HCT116 (cell line): Measurements from ENCODE around the gene TMEM178B. TPM values are rescaled to one million over a fixed set of nuclear protein-coding genes. Genes with fewer than 3 reads are reported as not detected.

ENCODE experiments used
- ATAC-seq: fragments of 200-7000 bp; cut with Tn5 transposase; 2 replicates; pipeline ENCODE4 v1.9.1; 2020; ENCODE audit warnings: mild to moderate bottlenecking, moderate library complexity
- BruUV-seq: library from RNA; stranded (reverse); fragments of 400-500 nt; replicated peaks from 2 replicates; lab custom pipeline; 2021; lab: Mats Ljungman, UMichigan
- CTCF ChIA-PET: fragments of 300-600 bp; sonication (Branson Sonifier 250); formaldehyde crosslinking; loops from one replicate; lab custom pipeline; 2021; ENCODE audit warnings: antibody characterized with exemption; lab: Charles Lee
- POLR2A ChIA-PET: fragments of 300-600, 350-600 bp; sonication (Branson Sonifier 250); formaldehyde crosslinking; loops from one replicate; lab custom pipeline; 2021; ENCODE audit warnings: antibody characterized with exemption; lab: Charles Lee
- RAD21 ChIA-PET, 2 experiments: fragments of 300-600 bp; sonication (Branson Sonifier 250); formaldehyde crosslinking; loops; one replicate each; lab custom pipeline; 2023; ENCODE audit warnings: low total read pairs in 2 of 2; ENCODE audit not compliant: uncharacterized antibody in 2 of 2, unreplicated experiment in 2 of 2, low non-redundant PET in 1 of 2; lab: Charles Lee
- DNase-seq: peaks from one replicate; pipeline ENCODE4 v3.0.0-alpha.2; 2010; ENCODE audit warnings: low read depth, low spot score
- H2AFZ ChIP-seq: fragments of 200-600 bp; shearing (Covaris generic), sonication (generic); 2 replicates; pipeline ENCODE4 v1.6.1; 2017; ENCODE audit warnings: low read depth, mixed run types, mixed read lengths, antibody characterized with exemption, low read length; ENCODE audit not compliant: poor library complexity, severe bottlenecking
- H3K27ac ChIP-seq: 2 replicates; pipeline ENCODE4 v1.5.1; 2012; ENCODE audit warnings: low read depth, low read length
- H3K27me3 ChIP-seq: fragments of 200-600 bp; sonication (generic); 2 replicates; pipeline ENCODE4 v1.6.1; 2016; ENCODE audit warnings: mixed run types, low read length, mixed read lengths; ENCODE audit not compliant: insufficient read depth
- H3K36me3 ChIP-seq, 2 experiments: fragments of 200-500 bp in 1 of 2; fragments of 200-600 bp in 1 of 2; sonication (Bioruptor generic) in 1 of 2; sonication (generic) in 1 of 2; 2 replicates each; pipeline versions ENCODE4 v1.5.1 to v1.6.1; 2014 to 2016; ENCODE audit warnings: low read length in 2 of 2, inconsistent platforms in 1 of 2, mixed read lengths in 1 of 2, mixed run types in 1 of 2; ENCODE audit not compliant: insufficient read depth in 2 of 2, control insufficient read depth in 1 of 2
- H3K4me1 ChIP-seq, 2 experiments: fragments of 200-600 bp in 1 of 2; sonication (generic) in 1 of 2; 2 replicates each; pipeline versions ENCODE4 v1.5.1 to v1.6.1; 2012 to 2017; ENCODE audit warnings: low read length in 2 of 2, inconsistent platforms in 1 of 2, mild to moderate bottlenecking in 1 of 2, mixed read lengths in 1 of 2, mixed run types in 1 of 2, moderate library complexity in 1 of 2; ENCODE audit not compliant: insufficient read depth in 2 of 2, control insufficient read depth in 1 of 2
- H3K4me2 ChIP-seq: fragments of 200-600 bp; sonication (generic); 2 replicates; pipeline ENCODE4 v1.6.1; 2017; ENCODE audit warnings: mixed run types, low read length, mixed read lengths
- H3K4me3 ChIP-seq, 2 experiments: fragments of 200-600 bp in 1 of 2; sonication (generic) in 1 of 2; replicated peaks in 1 of 2; 2 replicates each; pipeline ENCODE4 v1.5.1; 2011 to 2016; ENCODE audit warnings: low read length in 2 of 2, control low read depth in 1 of 2, low read depth in 1 of 2, mild to moderate bottlenecking in 1 of 2, mixed read lengths in 1 of 2, mixed run types in 1 of 2
- H3K79me2 ChIP-seq: fragments of 200-600 bp; sonication (generic); 2 replicates; pipeline ENCODE4 v1.6.1; 2017; ENCODE audit warnings: mild to moderate bottlenecking, mixed run types, low read length, moderate library complexity, mixed read lengths; ENCODE audit not compliant: insufficient read depth
- H3K9ac ChIP-seq: fragments of 200-600 bp; sonication (generic); 2 replicates; pipeline ENCODE4 v1.6.1; 2016; ENCODE audit warnings: low read length, mixed read lengths
- H3K9me2 ChIP-seq: fragments of 200-600 bp; sonication (generic), shearing (Covaris generic); 2 replicates; pipeline ENCODE4 v1.6.1; 2017; ENCODE audit warnings: mixed run types, mild to moderate bottlenecking, moderate library complexity; ENCODE audit not compliant: insufficient read depth
- H3K9me3 ChIP-seq, 2 experiments: fragments of 200-500 bp in 1 of 2; fragments of 200-600 bp in 1 of 2; sonication (Bioruptor generic) in 1 of 2; sonication (generic) in 1 of 2; 2 replicates each; pipeline ENCODE4 v1.6.1; 2014 to 2017; ENCODE audit warnings: low read length in 2 of 2, mixed read lengths in 2 of 2, inconsistent platforms in 1 of 2, low read depth in 1 of 2, mild to moderate bottlenecking in 1 of 2, mixed run types in 1 of 2, moderate library complexity in 1 of 2; ENCODE audit not compliant: control insufficient read depth in 1 of 2, insufficient read depth in 1 of 2
- H4K20me1 ChIP-seq: fragments of 200-600 bp; sonication (generic), shearing (Covaris generic); 2 replicates; pipeline ENCODE4 v1.6.1; 2017; ENCODE audit warnings: mixed run types, mild to moderate bottlenecking, moderate library complexity; ENCODE audit not compliant: insufficient read depth
- EZH2 ChIP-seq: fragments of 200-600 bp; sonication (generic); IDR thresholded peaks from 2 replicates; pipeline ENCODE4 v1.6.1; 2017; ENCODE audit warnings: antibody characterized with exemption, mixed run types
- EZH2phosphoT487 ChIP-seq: fragments of 200-600 bp; IDR thresholded peaks from 2 replicates; pipeline ENCODE4 v1.6.1; 2018; ENCODE audit warnings: antibody characterized with exemption, borderline replicate concordance
- POLR2A ChIP-seq: IDR thresholded peaks from 2 replicates; pipeline ENCODE4 v1.7.0; 2011; ENCODE audit warnings: borderline replicate concordance; ENCODE audit not compliant: insufficient read depth, insufficient read length; ENCODE audit errors: extremely low read depth
- POLR2AphosphoS5 ChIP-seq: IDR thresholded peaks from 2 replicates; pipeline ENCODE4 v1.6.1; 2011; ENCODE audit warnings: mild to moderate bottlenecking, low read depth, low read length, moderate library complexity
- SIN3A ChIP-seq: IDR thresholded peaks from 2 replicates; pipeline ENCODE4 v1.6.1; 2012; ENCODE audit warnings: low read depth
- YY1 ChIP-seq: IDR thresholded peaks from 2 replicates; pipeline ENCODE4 v1.6.1; 2011; ENCODE audit warnings: low read length, low read depth, moderate library complexity, mild to moderate bottlenecking; ENCODE audit not compliant: insufficient replicate concordance; ENCODE audit errors: extremely low read depth
- ZFX ChIP-seq: fragments of 450-650 bp; IDR thresholded peaks from 2 replicates; pipeline ENCODE4 v1.6.1; 2017
- intact Hi-C: fragments of 100-400 bp; cut with micrococcal nuclease; formaldehyde crosslinking; loops from 2 replicates; pipeline ENCODE4 v1.10.0; 2022
- total RNA-seq: library from RNA; stranded (reverse); gene quantifications from one replicate; pipeline ENCODE4 v1.2.1, GENCODE V29; 2021; ENCODE audit not compliant: unreplicated experiment
- TF ChIP-seq, protein P1 (sequence below): IDR thresholded peaks from 2 replicates; pipeline ENCODE4 v1.6.1; 2012
- TF ChIP-seq, protein P2 (sequence below), 3 experiments: fragments of 200-600 bp in 1 of 3; sonication (generic) in 1 of 3; IDR thresholded peaks in 2 of 3; conservative IDR thresholded peaks in 1 of 3; 2 replicates each; pipeline ENCODE4 v1.5.1; 2012 to 2017; ENCODE audit warnings: low read depth in 2 of 3, low read length in 2 of 3, antibody characterized with exemption in 1 of 3, borderline replicate concordance in 1 of 3, control low read depth in 1 of 3, mild to moderate bottlenecking in 1 of 3, mixed read lengths in 1 of 3, mixed run types in 1 of 3, moderate library complexity in 1 of 3; ENCODE audit not compliant: insufficient read depth in 1 of 3

TMEM178B gene
- total RNA-seq, 1 experiment from 2014 or later: 0.02 TPM

DNA sequence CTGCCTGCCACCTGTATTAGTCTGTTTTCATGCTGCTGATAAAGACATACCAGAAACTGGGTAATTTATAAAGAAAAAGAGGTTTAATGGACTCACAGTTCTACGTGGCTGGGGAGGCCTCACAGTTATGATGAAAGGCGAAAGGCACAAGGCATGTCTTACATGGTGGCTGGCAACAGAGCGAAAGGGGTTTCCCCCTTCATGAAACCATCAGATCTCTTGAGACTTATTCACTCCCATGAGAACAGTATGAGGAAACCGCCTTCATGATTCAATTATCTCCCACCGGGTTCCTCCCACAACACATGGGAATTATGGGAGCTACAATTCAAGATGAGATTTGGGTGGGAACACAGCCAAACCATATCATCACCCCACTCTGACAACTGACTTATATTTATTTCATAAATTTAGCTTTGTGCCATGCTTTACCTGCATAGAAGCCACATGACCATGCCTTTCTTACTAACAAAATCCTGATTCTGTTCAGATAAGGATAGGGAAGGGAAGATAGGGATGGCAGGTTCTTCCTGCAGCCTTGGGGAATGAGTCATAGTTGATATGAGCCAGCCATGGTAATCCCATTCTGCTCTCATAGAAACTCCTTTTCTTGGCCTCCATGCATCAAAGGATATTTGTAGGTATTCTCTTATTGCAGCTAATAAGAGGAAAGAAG is 286.0 kb downstream of the TMEM178B start:
- H3K27ac ChIP-seq: no peak overlapping the region
- no peak for DNase-seq
- RAD21 ChIA-PET: no interaction called here
- no peaks in the 10 kb centered on the region for H3K27me3 ChIP-seq
- H3K4me3 ChIP-seq: no peak overlapping the region
- POLR2A ChIA-PET: no interaction called here
- no peaks in the 10 kb centered on the region for H3K36me3 ChIP-seq
- TF ChIP-seq POLR2AphosphoS5: no peak
- no peak for TF ChIP-seq POLR2A
- TF ChIP-seq SIN3A: no peak
- TF ChIP-seq, protein P1, sequence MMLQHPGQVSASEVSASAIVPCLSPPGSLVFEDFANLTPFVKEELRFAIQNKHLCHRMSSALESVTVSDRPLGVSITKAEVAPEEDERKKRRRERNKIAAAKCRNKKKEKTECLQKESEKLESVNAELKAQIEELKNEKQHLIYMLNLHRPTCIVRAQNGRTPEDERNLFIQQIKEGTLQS: no peak
- TF ChIP-seq EZH2phosphoT487: no peak
- TF ChIP-seq ZFX: no peak
- TF ChIP-seq, protein P2, sequence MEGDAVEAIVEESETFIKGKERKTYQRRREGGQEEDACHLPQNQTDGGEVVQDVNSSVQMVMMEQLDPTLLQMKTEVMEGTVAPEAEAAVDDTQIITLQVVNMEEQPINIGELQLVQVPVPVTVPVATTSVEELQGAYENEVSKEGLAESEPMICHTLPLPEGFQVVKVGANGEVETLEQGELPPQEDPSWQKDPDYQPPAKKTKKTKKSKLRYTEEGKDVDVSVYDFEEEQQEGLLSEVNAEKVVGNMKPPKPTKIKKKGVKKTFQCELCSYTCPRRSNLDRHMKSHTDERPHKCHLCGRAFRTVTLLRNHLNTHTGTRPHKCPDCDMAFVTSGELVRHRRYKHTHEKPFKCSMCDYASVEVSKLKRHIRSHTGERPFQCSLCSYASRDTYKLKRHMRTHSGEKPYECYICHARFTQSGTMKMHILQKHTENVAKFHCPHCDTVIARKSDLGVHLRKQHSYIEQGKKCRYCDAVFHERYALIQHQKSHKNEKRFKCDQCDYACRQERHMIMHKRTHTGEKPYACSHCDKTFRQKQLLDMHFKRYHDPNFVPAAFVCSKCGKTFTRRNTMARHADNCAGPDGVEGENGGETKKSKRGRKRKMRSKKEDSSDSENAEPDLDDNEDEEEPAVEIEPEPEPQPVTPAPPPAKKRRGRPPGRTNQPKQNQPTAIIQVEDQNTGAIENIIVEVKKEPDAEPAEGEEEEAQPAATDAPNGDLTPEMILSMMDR (IDR thresholded peaks at IDR 0.05 in 2 of 3, conservative IDR thresholded peaks at IDR 0.05 in 1 of 3; ENCODE audit: borderline replicate concordance in 1 of 3, insufficient read depth in 1 of 3, low read depth in 2 of 3, low read length in 2 of 3): no peak
- no peak for TF ChIP-seq EZH2
- no peak for TF ChIP-seq YY1
- H3K4me2 ChIP-seq: no peak overlapping the region
- H3K9ac ChIP-seq: no peak overlapping the region
- ATAC-seq: no peak
- H3K9me2 ChIP-seq: no peaks in the 10 kb centered on the region
- no peaks in the 10 kb centered on the region for H3K9me3 ChIP-seq
- BruUV-seq: no TSS peak
- CTCF ChIA-PET: no interaction called here
- H4K20me1 ChIP-seq: no peaks in the 10 kb centered on the region
- no peaks in the 10 kb centered on the region for H3K79me2 ChIP-seq
- H2AFZ ChIP-seq: no peak overlapping the region
- intact Hi-C loops: no loop called here
- no peaks in the 10 kb centered on the region for H3K4me1 ChIP-seq
